Measurements from ENCODE around the gene TBC1D22A.

DNA sequence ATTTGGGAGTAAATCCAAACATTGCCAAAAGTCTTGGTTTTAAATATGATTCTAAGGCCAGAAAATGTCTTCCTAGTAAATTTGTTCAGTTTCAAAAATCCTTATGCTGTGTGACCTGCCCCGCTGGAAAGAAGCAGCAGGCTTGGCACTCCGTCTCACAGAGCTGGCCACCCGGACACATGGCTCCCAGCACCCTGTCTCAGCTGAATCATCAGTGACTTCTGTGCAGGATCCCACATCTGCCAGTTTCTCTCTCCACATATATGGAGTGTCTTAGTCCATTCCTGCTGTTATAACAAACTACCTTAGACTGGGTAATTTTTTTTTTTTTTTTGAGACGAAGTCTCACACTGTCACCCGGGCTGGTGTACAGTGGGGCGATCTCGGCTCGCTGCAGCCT, 356.7 kb downstream of the TBC1D22A start:
- TF ChIP-seq, protein P1, sequence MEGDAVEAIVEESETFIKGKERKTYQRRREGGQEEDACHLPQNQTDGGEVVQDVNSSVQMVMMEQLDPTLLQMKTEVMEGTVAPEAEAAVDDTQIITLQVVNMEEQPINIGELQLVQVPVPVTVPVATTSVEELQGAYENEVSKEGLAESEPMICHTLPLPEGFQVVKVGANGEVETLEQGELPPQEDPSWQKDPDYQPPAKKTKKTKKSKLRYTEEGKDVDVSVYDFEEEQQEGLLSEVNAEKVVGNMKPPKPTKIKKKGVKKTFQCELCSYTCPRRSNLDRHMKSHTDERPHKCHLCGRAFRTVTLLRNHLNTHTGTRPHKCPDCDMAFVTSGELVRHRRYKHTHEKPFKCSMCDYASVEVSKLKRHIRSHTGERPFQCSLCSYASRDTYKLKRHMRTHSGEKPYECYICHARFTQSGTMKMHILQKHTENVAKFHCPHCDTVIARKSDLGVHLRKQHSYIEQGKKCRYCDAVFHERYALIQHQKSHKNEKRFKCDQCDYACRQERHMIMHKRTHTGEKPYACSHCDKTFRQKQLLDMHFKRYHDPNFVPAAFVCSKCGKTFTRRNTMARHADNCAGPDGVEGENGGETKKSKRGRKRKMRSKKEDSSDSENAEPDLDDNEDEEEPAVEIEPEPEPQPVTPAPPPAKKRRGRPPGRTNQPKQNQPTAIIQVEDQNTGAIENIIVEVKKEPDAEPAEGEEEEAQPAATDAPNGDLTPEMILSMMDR (IDR thresholded peaks at IDR 0.05; ENCODE audit: insufficient read depth, low read depth, low read length) = no peak
- TF ChIP-seq EZH2 (IDR thresholded peaks at IDR 0.05; ENCODE audit: insufficient read depth, low read length) = no peak

Measured in astrocyte (in vitro differentiated cells and primary cell).